Measurements from ENCODE around the gene C10orf53.

C10orf53 gene

DNA sequence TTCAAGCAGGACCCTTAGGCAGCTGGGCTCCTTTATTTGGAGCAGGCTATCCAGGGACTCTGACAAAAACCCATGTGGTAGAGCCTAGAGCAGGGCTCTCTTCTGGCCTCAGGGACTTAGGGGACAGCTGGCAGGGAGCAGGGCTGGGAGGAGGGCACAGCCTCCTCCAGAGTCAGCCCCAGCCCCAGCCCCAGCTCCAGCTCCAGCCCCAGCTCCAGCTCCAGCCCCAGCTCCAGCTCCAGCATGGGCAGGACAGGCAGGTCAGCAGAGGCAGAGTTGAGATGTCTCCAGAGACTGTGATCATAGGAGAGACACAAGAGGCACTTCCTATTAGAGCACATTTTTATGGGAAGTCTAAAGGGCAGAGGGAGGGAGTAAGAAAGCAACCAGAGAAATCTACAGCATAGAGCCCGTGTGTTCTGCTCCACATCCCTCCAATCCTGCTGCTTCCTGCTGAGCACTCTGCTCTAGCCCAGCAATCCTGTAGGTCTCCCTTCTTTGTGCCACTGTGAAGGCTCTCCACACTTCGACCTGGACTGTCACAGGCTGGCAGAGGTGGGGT, 13.3 kb upstream of the C10orf53 start:
- Histone ChIP-seq H3K36me3 (ENCODE audit: insufficient read depth, low read length) (no peaks in the 10 kb centered on the region), H3K4me3 (ENCODE audit: low read depth in 1 of 2, low read length in 2 of 2) (no peak overlapping the region), H3K4me2 (ENCODE audit: insufficient read depth, low read length) (no peak overlapping the region), H3K9ac (ENCODE audit: low read depth, low read length) (no peak overlapping the region), H3K9me3 (ENCODE audit: insufficient read depth, low read length, severe bottlenecking) (no peaks in the 10 kb centered on the region), H3K27me3 (ENCODE audit: insufficient read depth, low read length, poor library complexity) (no peaks in the 10 kb centered on the region), H3K79me2 (ENCODE audit: insufficient read depth, low read length) (no peaks in the 10 kb centered on the region), H3K4me1 (ENCODE audit: insufficient read depth, low read length) (0 out of 2 replicates have a peak, but pooled peaks cover 4% of the 10 kb centered on the region), H2AFZ (ENCODE audit: low read depth, low read length) (no peak overlapping the region), H4K20me1 (ENCODE audit: insufficient read depth, low read length) (no peaks in the 10 kb centered on the region), H3K27ac (ENCODE audit: low read length) (no peak overlapping the region)
- DNase-seq (no peak), ATAC-seq (ENCODE audit: insufficient read depth, low read depth) (no peak)
- TF ChIP-seq EZH2 (IDR thresholded peaks at IDR 0.05; ENCODE audit: borderline replicate concordance, low read depth, low read length, severe bottlenecking) = no peak
- TF ChIP-seq, protein P1, sequence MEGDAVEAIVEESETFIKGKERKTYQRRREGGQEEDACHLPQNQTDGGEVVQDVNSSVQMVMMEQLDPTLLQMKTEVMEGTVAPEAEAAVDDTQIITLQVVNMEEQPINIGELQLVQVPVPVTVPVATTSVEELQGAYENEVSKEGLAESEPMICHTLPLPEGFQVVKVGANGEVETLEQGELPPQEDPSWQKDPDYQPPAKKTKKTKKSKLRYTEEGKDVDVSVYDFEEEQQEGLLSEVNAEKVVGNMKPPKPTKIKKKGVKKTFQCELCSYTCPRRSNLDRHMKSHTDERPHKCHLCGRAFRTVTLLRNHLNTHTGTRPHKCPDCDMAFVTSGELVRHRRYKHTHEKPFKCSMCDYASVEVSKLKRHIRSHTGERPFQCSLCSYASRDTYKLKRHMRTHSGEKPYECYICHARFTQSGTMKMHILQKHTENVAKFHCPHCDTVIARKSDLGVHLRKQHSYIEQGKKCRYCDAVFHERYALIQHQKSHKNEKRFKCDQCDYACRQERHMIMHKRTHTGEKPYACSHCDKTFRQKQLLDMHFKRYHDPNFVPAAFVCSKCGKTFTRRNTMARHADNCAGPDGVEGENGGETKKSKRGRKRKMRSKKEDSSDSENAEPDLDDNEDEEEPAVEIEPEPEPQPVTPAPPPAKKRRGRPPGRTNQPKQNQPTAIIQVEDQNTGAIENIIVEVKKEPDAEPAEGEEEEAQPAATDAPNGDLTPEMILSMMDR (IDR thresholded peaks at IDR 0.05; ENCODE audit: borderline replicate concordance, extremely low read depth, low read length, poor library complexity, severe bottlenecking) = no peak

- H3K4me2 ChIP-seq (ENCODE audit: insufficient read depth, low read length) = no peak overlapping the region
- no peak for ATAC-seq (ENCODE audit: insufficient read depth, low read depth)
- H3K79me2 ChIP-seq (ENCODE audit: insufficient read depth, low read length) = no peaks in the 10 kb centered on the region
- no peaks in the 10 kb centered on the region for H3K36me3 ChIP-seq (ENCODE audit: insufficient read depth, low read length)
- no peak for DNase-seq
- H3K9me3 ChIP-seq (ENCODE audit: insufficient read depth, low read length, severe bottlenecking) = no peaks in the 10 kb centered on the region
- no peaks in the 10 kb centered on the region for H3K27me3 ChIP-seq (ENCODE audit: insufficient read depth, low read length, poor library complexity)
- no peak overlapping the region for H3K9ac ChIP-seq (ENCODE audit: low read depth, low read length)
- no peaks in the 10 kb centered on the region for H4K20me1 ChIP-seq (ENCODE audit: insufficient read depth, low read length)
- no peak overlapping the region for H3K27ac ChIP-seq (ENCODE audit: low read length)
- no peak overlapping the region for H3K4me3 ChIP-seq (ENCODE audit: low read depth in 1 of 2, low read length in 2 of 2)
- TF ChIP-seq, protein P1 (IDR thresholded peaks at IDR 0.05; ENCODE audit: borderline replicate concordance, extremely low read depth, low read length, poor library complexity, severe bottlenecking) = no peak
- no peak for TF ChIP-seq EZH2 (IDR thresholded peaks at IDR 0.05; ENCODE audit: borderline replicate concordance, low read depth, low read length, severe bottlenecking)
- 0 out of 2 replicates have a peak, but pooled peaks cover 4% of the 10 kb centered on the region for H3K4me1 ChIP-seq (ENCODE audit: insufficient read depth, low read length)
- no peak overlapping the region for H2AFZ ChIP-seq (ENCODE audit: low read depth, low read length)
Measured at GRCh38 chr10:49666685-49667084, 12.8 kb upstream of the C10orf53 start.

DNA sequence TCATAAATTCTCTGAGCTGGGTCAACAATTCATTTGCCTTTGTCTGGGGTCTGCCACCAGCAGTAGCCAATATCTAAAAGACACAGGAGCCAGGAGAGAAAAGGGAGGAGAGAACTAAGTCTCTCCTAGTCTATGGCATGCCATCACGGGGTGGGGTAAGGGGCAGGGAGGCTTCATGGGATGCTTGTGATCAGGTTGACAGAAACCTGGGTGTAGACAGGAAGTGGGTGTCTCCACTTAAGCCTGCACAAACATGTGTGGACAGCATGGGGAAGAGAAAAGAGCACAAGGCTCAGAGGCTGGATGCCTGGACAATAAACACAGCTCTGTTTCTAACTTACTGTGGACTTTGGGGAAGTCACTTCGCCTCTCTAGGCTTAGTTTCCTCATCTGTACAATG, 11.5 kb upstream of the C10orf53 start:
- no peak overlapping the region for H2AFZ ChIP-seq (ENCODE audit: low read depth, low read length)
- no peak overlapping the region for H3K4me3 ChIP-seq (ENCODE audit: low read depth in 1 of 2, low read length in 2 of 2)
- H3K27ac ChIP-seq (ENCODE audit: low read length) = no peak overlapping the region
- DNase-seq (no peak), ATAC-seq (ENCODE audit: insufficient read depth, low read depth) (peak; percentile 59; the same call in 1 of the 3 replicates)
- H3K9ac ChIP-seq (ENCODE audit: low read depth, low read length) = no peak overlapping the region
- no peaks in the 10 kb centered on the region for H3K9me3 ChIP-seq (ENCODE audit: insufficient read depth, low read length, severe bottlenecking)
- 0 out of 2 replicates have a peak, but pooled peaks cover 4% of the 10 kb centered on the region for H3K4me1 ChIP-seq (ENCODE audit: insufficient read depth, low read length)
- H3K27me3 ChIP-seq (ENCODE audit: insufficient read depth, low read length, poor library complexity) = no peaks in the 10 kb centered on the region
- H3K36me3 ChIP-seq (ENCODE audit: insufficient read depth, low read length) = no peaks in the 10 kb centered on the region
- H3K79me2 ChIP-seq (ENCODE audit: insufficient read depth, low read length) = no peaks in the 10 kb centered on the region
- H3K4me2 ChIP-seq (ENCODE audit: insufficient read depth, low read length) = no peak overlapping the region
- TF ChIP-seq, protein P1 (IDR thresholded peaks at IDR 0.05; ENCODE audit: borderline replicate concordance, extremely low read depth, low read length, poor library complexity, severe bottlenecking) = no peak
- TF ChIP-seq EZH2 (IDR thresholded peaks at IDR 0.05; ENCODE audit: borderline replicate concordance, low read depth, low read length, severe bottlenecking) = no peak
- no peaks in the 10 kb centered on the region for H4K20me1 ChIP-seq (ENCODE audit: insufficient read depth, low read length)

Measured in DND-41 (cell line).